DND-41 (cell line): ENCODE results near the gene WWC1.

Experiments
- EZH2 ChIP-seq: IDR thresholded peaks from 3 replicates; pipeline ENCODE4 v1.6.1; 2012; ENCODE audit warnings: borderline replicate concordance, low read depth, mild to moderate bottlenecking, moderate library complexity, low read length, inconsistent platforms; ENCODE audit not compliant: severe bottlenecking
- TF ChIP-seq, protein P1 (sequence below): IDR thresholded peaks from 2 replicates; pipeline ENCODE4 v1.5.1; 2012; ENCODE audit warnings: borderline replicate concordance, low read length, moderate library complexity, mild to moderate bottlenecking; ENCODE audit not compliant: poor library complexity, severe bottlenecking; ENCODE audit errors: extremely low read depth

DNA sequence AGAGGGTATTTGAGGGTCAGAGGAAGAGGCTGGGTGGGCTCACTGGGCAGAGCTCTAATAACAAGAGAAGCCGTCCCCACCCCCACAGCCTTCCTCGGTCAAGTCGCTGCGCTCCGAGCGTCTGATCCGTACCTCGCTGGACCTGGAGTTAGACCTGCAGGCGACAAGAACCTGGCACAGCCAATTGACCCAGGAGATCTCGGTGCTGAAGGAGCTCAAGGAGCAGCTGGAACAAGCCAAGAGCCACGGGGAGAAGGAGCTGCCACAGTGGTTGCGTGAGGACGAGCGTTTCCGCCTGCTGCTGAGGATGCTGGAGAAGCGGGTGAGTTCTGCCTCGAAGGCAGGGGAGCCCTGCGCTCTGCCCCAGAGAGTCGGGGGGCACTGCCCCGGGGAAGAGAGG is 173.2 kb downstream of the WWC1 start:
- TF ChIP-seq, protein P1, sequence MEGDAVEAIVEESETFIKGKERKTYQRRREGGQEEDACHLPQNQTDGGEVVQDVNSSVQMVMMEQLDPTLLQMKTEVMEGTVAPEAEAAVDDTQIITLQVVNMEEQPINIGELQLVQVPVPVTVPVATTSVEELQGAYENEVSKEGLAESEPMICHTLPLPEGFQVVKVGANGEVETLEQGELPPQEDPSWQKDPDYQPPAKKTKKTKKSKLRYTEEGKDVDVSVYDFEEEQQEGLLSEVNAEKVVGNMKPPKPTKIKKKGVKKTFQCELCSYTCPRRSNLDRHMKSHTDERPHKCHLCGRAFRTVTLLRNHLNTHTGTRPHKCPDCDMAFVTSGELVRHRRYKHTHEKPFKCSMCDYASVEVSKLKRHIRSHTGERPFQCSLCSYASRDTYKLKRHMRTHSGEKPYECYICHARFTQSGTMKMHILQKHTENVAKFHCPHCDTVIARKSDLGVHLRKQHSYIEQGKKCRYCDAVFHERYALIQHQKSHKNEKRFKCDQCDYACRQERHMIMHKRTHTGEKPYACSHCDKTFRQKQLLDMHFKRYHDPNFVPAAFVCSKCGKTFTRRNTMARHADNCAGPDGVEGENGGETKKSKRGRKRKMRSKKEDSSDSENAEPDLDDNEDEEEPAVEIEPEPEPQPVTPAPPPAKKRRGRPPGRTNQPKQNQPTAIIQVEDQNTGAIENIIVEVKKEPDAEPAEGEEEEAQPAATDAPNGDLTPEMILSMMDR, result no peak
- TF ChIP-seq EZH2, result no peak
